ENCODE measurements around the gene SLC35F2. TPM values are rescaled to one million over a fixed set of nuclear protein-coding genes. Genes with fewer than 3 reads are reported as not detected.
A peak's percentile ranks its signal among the peaks of the same experiment; 100 is the strongest.

The SLC35F2 gene
- total RNA-seq, 2 donors from 2014 or later: 18.8 to 23.6 TPM

GRCh38 chr11:107744736-107745135, 113.9 kb downstream of the SLC35F2 start:
- Mint-ChIP-seq H3K36me3 (ENCODE audit: low read depth) (no peaks in the 10 kb centered on the region), H3K27ac (no peak overlapping the region), H3K27me3 (ENCODE audit: insufficient read depth) (peaks cover 2% of the 10 kb centered on the region), H3K9me3 (peaks cover 5% of the 10 kb centered on the region), H3K4me3 (no peak overlapping the region), H3K4me1 (no peaks in the 10 kb centered on the region)
- DNase-seq: no peak
- Histone ChIP-seq H3K9ac (ENCODE audit: extremely low read depth, low read length, poor library complexity, severe bottlenecking) (no peak overlapping the region), H3K27ac (ENCODE audit: low read depth, low read length) (no peak overlapping the region), H3K36me3 (ENCODE audit: control insufficient read depth, insufficient read depth, low read length) (no peaks in the 10 kb centered on the region), H3K9me3 (ENCODE audit: control insufficient read depth, low read length) (peaks cover 9% of the 10 kb centered on the region), H3K27me3 (ENCODE audit: control insufficient read depth, insufficient read depth, low read length, poor library complexity, severe bottlenecking) (no peaks in the 10 kb centered on the region), H3K4me1 (ENCODE audit: control insufficient read depth, insufficient read depth, low read length) (no peaks in the 10 kb centered on the region), H3K4me3 (ENCODE audit: low read length) (no peak overlapping the region)
- TF ChIP-seq CTCF (conservative IDR thresholded peaks at IDR 0.05): no peak
- WGBS, 2 experiments (ENCODE audit: insufficient coverage in 1 of 2, insufficient read length in 1 of 2): 79% methylated on average over 3 of the region's 3 CpGs; no CpG with 5 or more reads in 1 of the 2 experiments

- H3K9me3 ChIP-seq (ENCODE audit: control insufficient read depth, low read length): peaks cover 11% of the 10 kb centered on the region
- no peak overlapping the region for H3K27ac ChIP-seq (ENCODE audit: low read depth, low read length)
- no peak overlapping the region for H3K9ac ChIP-seq (ENCODE audit: extremely low read depth, low read length, poor library complexity, severe bottlenecking)
- 60 to 76% methylated on average over 2 to 3 of the region's 3 CpGs for whole genome bisulfite sequencing, 2 experiments (ENCODE audit: insufficient coverage in 1 of 2, insufficient read length in 1 of 2)
- no peak for TF ChIP-seq CTCF (conservative IDR thresholded peaks at IDR 0.05)
- Mint-ChIP-seq H3K36me3 (ENCODE audit: low read depth) (no peaks in the 10 kb centered on the region), H3K9me3 (peaks cover 8% of the 10 kb centered on the region), H3K27ac (no peak overlapping the region), H3K27me3 (ENCODE audit: insufficient read depth) (peaks cover 6% of the 10 kb centered on the region), H3K4me1 (no peaks in the 10 kb centered on the region), H3K4me3 (no peak overlapping the region)
- no peak for DNase-seq
- no peaks in the 10 kb centered on the region for H3K4me1 ChIP-seq (ENCODE audit: control insufficient read depth, insufficient read depth, low read length)
- H3K27me3 ChIP-seq (ENCODE audit: control insufficient read depth, insufficient read depth, low read length, poor library complexity, severe bottlenecking): no peaks in the 10 kb centered on the region
- H3K4me3 ChIP-seq (ENCODE audit: low read length): no peak overlapping the region
- no peaks in the 10 kb centered on the region for H3K36me3 ChIP-seq (ENCODE audit: control insufficient read depth, insufficient read depth, low read length)
These were observed 115.4 kb downstream of the SLC35F2 start for GRCh38 chr11:107743191-107743590.

- H3K4me1 ChIP-seq (ENCODE audit: control insufficient read depth, insufficient read depth, low read length): no peaks in the 10 kb centered on the region
- WGBS, 2 experiments (ENCODE audit: insufficient coverage in 1 of 2, insufficient read length in 1 of 2): 62 to 81% methylated on average over 4 to 7 of the region's 7 CpGs
- peak; percentile 83 for TF ChIP-seq CTCF (conservative IDR thresholded peaks at IDR 0.05)
- Mint-ChIP-seq H3K4me1 (no peaks in the 10 kb centered on the region), H3K4me3 (no peak overlapping the region), H3K27ac (no peak overlapping the region), H3K36me3 (ENCODE audit: low read depth) (no peaks in the 10 kb centered on the region), H3K27me3 (ENCODE audit: insufficient read depth) (peaks cover 6% of the 10 kb centered on the region), H3K9me3 (peaks cover 8% of the 10 kb centered on the region)
- no peak overlapping the region for H3K27ac ChIP-seq (ENCODE audit: low read depth, low read length)
- no peak overlapping the region for H3K4me3 ChIP-seq (ENCODE audit: low read length)
- H3K9ac ChIP-seq (ENCODE audit: extremely low read depth, low read length, poor library complexity, severe bottlenecking): no peak overlapping the region
- H3K36me3 ChIP-seq (ENCODE audit: control insufficient read depth, insufficient read depth, low read length): no peaks in the 10 kb centered on the region
- DNase-seq: peak; percentile 72
- H3K9me3 ChIP-seq (ENCODE audit: control insufficient read depth, low read length): peaks cover 11% of the 10 kb centered on the region
- no peaks in the 10 kb centered on the region for H3K27me3 ChIP-seq (ENCODE audit: control insufficient read depth, insufficient read depth, low read length, poor library complexity, severe bottlenecking)
These were observed 117.4 kb downstream of the SLC35F2 start for GRCh38 chr11:107741044-107741823.

Other genes starting within 250 kb of the SLC35F2 start
- gene SLN, start 146.7 kb downstream of the SLC35F2 start, total RNA-seq: not detected
- gene RAB39A, start 69.7 kb upstream of the SLC35F2 start, total RNA-seq: 1 to 10 TPM; 4.8 to 7.5 TPM
- gene CUL5, start 150.1 kb upstream of the SLC35F2 start, total RNA-seq: 10 to 100 TPM; 33.8 to 40.0 TPM

All from endodermal cell (in vitro differentiated cells).